Activated naive CD4-positive, alpha-beta T cell treated with anti-CD3 and anti-CD28 coated beads, Interleukin-2, amount 10 ng/mL, durations not matched to agents 7 days and 5 days (primary cell): ENCODE data around the gene VAMP8.

Experiments used
- CTCF ChIA-PET: fragments of 350-600 bp; sonication (Branson Sonifier 250); formaldehyde crosslinking; loops from one replicate; lab custom pipeline; 2021; ENCODE audit warnings: antibody characterized with exemption; lab: Charles Lee
- DNase-seq: peaks from one replicate; pipeline ENCODE4 v3.0.0-alpha.2; 2020
- H3K27ac Mint-ChIP-seq: one replicate; pipeline ENCODE4 v1.8.0; 2021; ENCODE audit warnings: mild to moderate bottlenecking, moderate library complexity, mixed read lengths
- H3K27me3 Mint-ChIP-seq: one replicate; pipeline ENCODE4 v1.8.0; 2021; ENCODE audit warnings: mild to moderate bottlenecking, mixed read lengths
- H3K36me3 Mint-ChIP-seq: one replicate; pipeline ENCODE4 v1.8.0; 2021; ENCODE audit warnings: mixed read lengths
- H3K4me1 Mint-ChIP-seq: one replicate; pipeline ENCODE4 v1.8.0; 2021; ENCODE audit warnings: mixed read lengths
- H3K4me3 Mint-ChIP-seq: one replicate; pipeline ENCODE4 v1.8.0; 2021; ENCODE audit warnings: mild to moderate bottlenecking, moderate library complexity, mixed read lengths
- H3K9me3 Mint-ChIP-seq: one replicate; pipeline ENCODE4 v1.8.0; 2021; ENCODE audit warnings: mixed read lengths

Gene VAMP8

DNA sequence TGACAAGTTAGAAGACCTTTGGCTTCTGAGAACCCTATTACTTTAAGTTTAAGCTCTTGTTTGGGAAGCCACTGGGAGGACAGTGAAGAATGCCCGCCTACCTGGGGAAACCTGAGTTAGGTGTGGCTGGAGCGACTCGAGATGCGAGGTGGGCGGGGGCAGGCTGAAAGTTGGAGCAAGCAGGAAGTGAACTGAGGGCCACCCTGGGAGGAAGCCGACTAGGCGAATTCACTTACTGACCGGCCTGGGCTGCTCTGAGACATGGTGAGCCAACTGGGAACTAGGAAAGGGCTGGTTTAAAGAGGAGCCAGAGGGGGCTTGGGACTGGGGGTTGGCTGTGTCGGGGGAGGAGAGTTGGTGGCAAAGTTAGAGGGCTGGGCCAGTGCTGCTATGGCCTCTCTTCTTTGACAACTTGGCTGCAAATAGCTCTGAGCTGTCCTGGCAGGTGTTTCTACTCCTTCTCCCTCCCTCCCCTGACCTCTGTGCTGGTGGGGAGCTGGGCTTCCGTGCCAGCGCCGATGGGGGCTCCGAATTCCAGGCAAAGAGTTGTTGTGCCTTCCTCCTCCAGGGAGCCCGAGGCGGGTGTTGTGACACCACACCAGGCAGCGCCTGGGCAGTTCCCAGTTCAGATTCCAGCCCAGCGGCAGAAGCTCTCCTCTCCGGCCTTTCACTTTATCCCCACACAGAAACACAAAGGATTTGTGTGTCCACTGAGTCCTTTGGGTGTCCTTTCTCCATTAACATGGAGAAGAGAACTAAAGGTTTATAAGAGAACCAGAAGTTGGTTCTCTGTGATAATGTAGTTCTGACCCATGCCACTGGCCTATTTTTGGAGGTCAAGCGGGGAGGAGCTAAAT, at the start of gene VAMP8:
Gene VAMP8 (plus strand): TSS at position 201 of the 857 bp plus-strand sequence. CDS start 61 bp downstream, at position 262.
- H3K36me3 Mint-ChIP-seq = peaks cover 22% of the 10 kb centered on the region

DNA sequence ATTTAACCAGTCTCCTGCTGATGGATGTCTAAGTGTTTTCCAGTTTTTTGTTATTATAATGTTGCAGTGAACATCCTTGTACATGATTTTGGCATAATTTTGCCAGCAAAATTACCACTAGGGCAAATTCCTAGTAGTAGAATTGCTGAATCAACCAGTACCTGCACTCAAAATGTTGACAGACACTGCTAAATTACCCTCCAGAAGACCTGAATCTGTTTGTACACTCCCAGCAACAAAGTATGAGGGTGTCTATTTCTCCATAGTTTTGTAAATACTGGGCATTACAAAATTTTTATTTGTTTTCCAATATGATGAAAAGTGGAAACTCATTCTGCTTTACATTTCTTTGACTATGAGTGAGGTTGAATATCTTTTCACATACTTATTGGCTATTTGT, 49.6 kb upstream of the VAMP8 start:
- H3K9me3 Mint-ChIP-seq = no peaks in the 10 kb centered on the region
- peaks cover 4% of the 10 kb centered on the region for H3K4me1 Mint-ChIP-seq
- no peak overlapping the region for H3K4me3 Mint-ChIP-seq
- no peak overlapping the region for H3K27ac Mint-ChIP-seq
- CTCF ChIA-PET = no interaction called here
- no peaks in the 10 kb centered on the region for H3K36me3 Mint-ChIP-seq
- no peak for DNase-seq
- peaks cover 43% of the 10 kb centered on the region for H3K27me3 Mint-ChIP-seq

More for the DNA sequence above, at the start of gene VAMP8:
- Mint-ChIP-seq H3K27me3 (peaks cover 27% of the 10 kb centered on the region), H3K4me1 (peaks cover 42% of the 10 kb centered on the region), H3K4me3 (peak within 1 kb of the TSS; percentile 95), H3K27ac (peak within 1 kb of the TSS; percentile 86), H3K9me3 (no peaks in the 10 kb centered on the region)
- CTCF ChIA-PET = interaction anchor here (0.6 to 1.6 kb wide), 3 partner anchors 16 to 157 kb away, joined by 3 to 7 read pairs (median 3); no protein-coding TSS in a partner anchor
- peak; percentile 80 for DNase-seq

DNA sequence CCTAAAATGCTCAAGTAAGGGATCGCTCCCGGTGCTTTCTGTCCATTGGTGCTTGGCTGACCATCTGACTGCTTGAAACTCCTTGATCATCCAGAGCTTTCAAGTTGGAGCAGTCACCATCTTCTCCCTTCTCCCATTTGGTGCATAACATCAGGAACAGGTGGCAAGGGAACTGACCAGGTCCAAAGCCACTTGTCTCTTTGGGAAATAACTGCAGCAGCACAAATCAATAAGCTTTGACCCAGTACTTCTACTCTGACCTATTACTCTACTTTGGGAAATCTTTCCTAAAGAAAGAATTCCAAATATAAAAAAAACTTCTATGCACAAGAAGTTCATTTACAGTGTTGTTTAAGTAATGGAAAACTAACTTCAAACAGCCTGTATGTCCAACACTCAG, 49.0 kb upstream of the VAMP8 start:
- DNase-seq = no peak
- CTCF ChIA-PET = no interaction called here
- Mint-ChIP-seq H3K4me3 (no peak overlapping the region), H3K4me1 (peaks cover 4% of the 10 kb centered on the region), H3K27me3 (peaks cover 43% of the 10 kb centered on the region), H3K27ac (no peak overlapping the region), H3K36me3 (no peaks in the 10 kb centered on the region), H3K9me3 (no peaks in the 10 kb centered on the region)

- Mint-ChIP-seq H3K4me3 (no peak overlapping the region), H3K4me1 (no peaks in the 10 kb centered on the region), H3K27ac (no peak overlapping the region), H3K36me3 (no peaks in the 10 kb centered on the region), H3K9me3 (no peaks in the 10 kb centered on the region), H3K27me3 (peaks cover 32% of the 10 kb centered on the region)
- CTCF ChIA-PET = no interaction called here
- no peak for DNase-seq
Measured at GRCh38 chr2:85529809-85530208, 47.6 kb upstream of the VAMP8 start.

DNA sequence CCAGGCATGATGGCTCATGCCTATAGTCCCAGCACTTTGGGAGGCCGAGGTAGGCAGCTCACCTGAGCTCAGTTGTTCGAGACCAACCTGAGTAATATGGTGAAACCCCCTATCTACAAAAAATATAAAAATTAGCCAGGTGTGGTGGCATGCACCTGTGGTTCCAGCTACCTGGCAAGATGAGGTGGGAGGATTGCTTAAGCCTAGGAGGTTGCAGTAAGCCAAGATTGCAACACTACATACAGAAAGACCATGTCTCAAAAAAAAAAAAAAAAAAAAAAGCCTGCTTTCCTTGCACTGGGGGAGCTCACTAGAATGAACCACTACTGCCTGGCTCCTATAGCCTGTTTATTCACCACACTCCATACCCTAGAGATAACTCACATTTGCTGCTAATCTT, 45.8 kb upstream of the VAMP8 start:
- H3K4me1 Mint-ChIP-seq = peaks cover 4% of the 10 kb centered on the region
- no peaks in the 10 kb centered on the region for H3K9me3 Mint-ChIP-seq
- no peak overlapping the region for H3K27ac Mint-ChIP-seq
- no peak overlapping the region for H3K4me3 Mint-ChIP-seq
- DNase-seq = no peak
- CTCF ChIA-PET = no interaction called here
- H3K36me3 Mint-ChIP-seq = peaks cover 3% of the 10 kb centered on the region
- H3K27me3 Mint-ChIP-seq = peaks cover 16% of the 10 kb centered on the region

DNA sequence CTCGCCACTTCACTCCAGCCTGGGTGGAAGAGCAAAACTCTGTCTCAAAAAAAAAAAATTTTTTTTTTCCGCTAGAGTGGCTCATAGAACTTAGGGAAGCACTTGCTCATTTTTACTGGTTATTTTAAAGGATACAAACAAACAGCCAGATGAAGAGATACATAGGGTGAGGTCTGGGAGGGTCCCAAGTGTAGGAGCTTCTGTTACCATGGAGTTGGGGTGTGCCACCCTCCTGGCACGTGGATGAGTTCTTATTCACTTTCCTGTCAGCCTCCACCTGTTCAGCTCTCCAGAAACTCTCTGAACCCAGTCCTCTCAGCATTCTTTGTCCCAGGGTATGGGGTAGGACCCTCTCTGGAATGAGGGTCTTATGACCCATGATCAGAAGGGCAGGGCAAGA, 43.3 kb upstream of the VAMP8 start:
- H3K4me3 Mint-ChIP-seq = no peak overlapping the region
- CTCF ChIA-PET = interaction anchor here (3.8 kb wide), 1 partner anchor 17 kb away, joined by 17 read pairs; no protein-coding TSS in a partner anchor
- peaks cover 17% of the 10 kb centered on the region for H3K4me1 Mint-ChIP-seq
- peaks cover 3% of the 10 kb centered on the region for H3K36me3 Mint-ChIP-seq
- H3K9me3 Mint-ChIP-seq = no peaks in the 10 kb centered on the region
- peaks cover 6% of the 10 kb centered on the region for H3K27me3 Mint-ChIP-seq
- DNase-seq = no peak
- no peak overlapping the region for H3K27ac Mint-ChIP-seq

DNA sequence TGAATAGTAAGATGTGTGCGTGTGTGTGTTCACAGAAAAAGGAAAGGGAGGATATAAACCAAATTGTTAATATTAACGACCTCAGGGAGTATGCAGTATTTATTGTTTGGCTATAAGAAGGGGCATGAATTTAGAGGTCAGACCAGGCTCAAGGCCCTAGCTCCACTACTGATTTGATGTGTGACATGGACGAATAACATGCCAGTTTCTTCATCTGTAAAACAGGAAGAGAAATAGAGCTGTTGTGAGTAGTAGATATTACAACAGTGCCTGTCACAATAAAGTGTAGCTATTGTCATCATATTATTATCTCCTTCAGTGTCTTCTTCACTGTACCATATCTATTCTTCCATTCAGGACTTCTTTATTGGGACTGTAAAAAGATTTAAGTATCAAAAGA, 42.5 kb upstream of the VAMP8 start:
- H3K9me3 Mint-ChIP-seq = no peaks in the 10 kb centered on the region
- DNase-seq = no peak
- CTCF ChIA-PET = interaction anchor here (0.7 to 3.8 kb wide), 4 partner anchors 8 to 115 kb away, joined by 3 to 17 read pairs (median 3); no protein-coding TSS in a partner anchor
- no peaks in the 10 kb centered on the region for H3K27me3 Mint-ChIP-seq
- no peak overlapping the region for H3K27ac Mint-ChIP-seq
- H3K4me3 Mint-ChIP-seq = no peak overlapping the region
- H3K36me3 Mint-ChIP-seq = peaks cover 4% of the 10 kb centered on the region
- H3K4me1 Mint-ChIP-seq = peaks cover 17% of the 10 kb centered on the region

- H3K36me3 Mint-ChIP-seq = peaks cover 20% of the 10 kb centered on the region
- no peak overlapping the region for H3K27ac Mint-ChIP-seq
- CTCF ChIA-PET = interaction anchor here (1.0 to 3.8 kb wide), 4 partner anchors 15 to 117 kb away, joined by 3 to 17 read pairs (median 8); no protein-coding TSS in a partner anchor
- no peaks in the 10 kb centered on the region for H3K27me3 Mint-ChIP-seq
- DNase-seq = no peak
- no peak overlapping the region for H3K4me3 Mint-ChIP-seq
- H3K9me3 Mint-ChIP-seq = no peaks in the 10 kb centered on the region
- H3K4me1 Mint-ChIP-seq = peaks cover 30% of the 10 kb centered on the region
Measured at GRCh38 chr2:85536479-85536878, 40.9 kb upstream of the VAMP8 start.

- Mint-ChIP-seq H3K27me3 (no peaks in the 10 kb centered on the region), H3K9me3 (no peaks in the 10 kb centered on the region), H3K4me1 (peaks cover 43% of the 10 kb centered on the region), H3K4me3 (peak overlapping the region; percentile 92), H3K27ac (peak overlapping the region; percentile 90), H3K36me3 (peaks cover 34% of the 10 kb centered on the region)
- CTCF ChIA-PET = interaction anchor here (1.5 to 8.1 kb wide), 3 partner anchors 13 to 118 kb away, joined by 12 to 62 read pairs (median 17); partner anchors contain the start of gene SH2D6
- peak; percentile 54 for DNase-seq
Measured at GRCh38 chr2:85537600-85538506, 39.5 kb upstream of the VAMP8 start.

DNA sequence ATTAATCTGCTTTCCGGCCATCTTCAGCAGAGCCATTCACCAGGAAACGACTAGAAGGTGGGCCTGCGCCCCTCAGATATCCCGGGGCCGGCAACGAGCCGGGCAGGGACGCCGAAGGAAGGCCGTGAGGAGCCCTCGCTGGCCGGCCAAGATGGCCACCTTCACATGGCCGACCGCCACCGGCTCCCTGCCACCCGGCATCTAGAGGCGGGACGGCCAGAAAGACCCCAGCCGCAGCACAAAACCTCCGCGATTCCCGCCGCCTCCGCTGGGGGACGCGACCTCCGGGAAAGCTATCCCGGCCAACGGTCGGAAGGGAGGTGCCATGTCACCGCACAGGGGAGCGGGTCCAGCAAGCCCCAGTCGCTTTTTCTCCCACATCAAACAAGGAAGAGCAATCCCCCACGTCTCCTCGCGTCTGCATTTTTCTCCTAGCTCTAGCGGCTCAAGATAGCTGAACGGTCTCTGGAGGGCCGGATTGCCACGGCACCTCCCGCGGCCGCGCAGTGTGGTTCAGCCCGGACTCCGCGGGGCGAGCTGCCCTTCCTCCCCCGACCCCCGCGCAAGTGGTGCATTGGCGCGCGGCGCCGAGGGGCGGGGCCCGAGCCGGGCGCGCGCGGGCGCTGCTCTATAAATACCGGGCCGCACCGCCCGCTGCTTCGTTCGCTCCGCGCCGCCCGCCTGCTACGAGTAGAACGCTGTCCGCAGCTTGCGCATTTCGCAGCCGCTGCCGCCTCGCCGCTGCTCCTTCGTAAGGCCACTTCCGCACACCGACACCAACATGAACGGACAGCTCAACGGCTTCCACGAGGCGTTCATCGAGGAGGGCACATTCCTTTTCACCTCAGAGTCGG, 38.7 kb upstream of the VAMP8 start, which contains the start of gene MAT2A:
Gene MAT2A (plus strand): TSS at position 662 of the 854 bp plus-strand sequence. CDS start 120 bp downstream, at position 782.
- H3K36me3 Mint-ChIP-seq = peaks cover 41% of the 10 kb centered on the region

GRCh38 chr2:85539361-85540132, 37.8 kb upstream of the VAMP8 start:
- Mint-ChIP-seq H3K4me3 (peak overlapping the region; percentile 92), H3K27ac (peak overlapping the region; percentile 90), H3K27me3 (no peaks in the 10 kb centered on the region), H3K36me3 (peaks cover 48% of the 10 kb centered on the region), H3K4me1 (peaks cover 53% of the 10 kb centered on the region), H3K9me3 (no peaks in the 10 kb centered on the region)
- DNase-seq = peak; percentile 83
- CTCF ChIA-PET = interaction anchor here (0.8 to 8.1 kb wide), 7 partner anchors 9 to 148 kb away, joined by 3 to 62 read pairs (median 3); partner anchors contain the start of gene SH2D6

More for the DNA sequence above, 38.7 kb upstream of the VAMP8 start, which contains the start of gene MAT2A:
- Mint-ChIP-seq H3K4me1 (peaks cover 48% of the 10 kb centered on the region), H3K4me3 (peak within 1 kb of the TSS; percentile 92), H3K27me3 (no peaks in the 10 kb centered on the region), H3K27ac (peak within 1 kb of the TSS; percentile 90), H3K9me3 (no peaks in the 10 kb centered on the region)
- DNase-seq = peak; percentile 87
- CTCF ChIA-PET = interaction anchor here (0.8 to 8.1 kb wide), 5 partner anchors 10 to 148 kb away, joined by 3 to 62 read pairs (median 3); partner anchors contain the start of gene SH2D6

DNA sequence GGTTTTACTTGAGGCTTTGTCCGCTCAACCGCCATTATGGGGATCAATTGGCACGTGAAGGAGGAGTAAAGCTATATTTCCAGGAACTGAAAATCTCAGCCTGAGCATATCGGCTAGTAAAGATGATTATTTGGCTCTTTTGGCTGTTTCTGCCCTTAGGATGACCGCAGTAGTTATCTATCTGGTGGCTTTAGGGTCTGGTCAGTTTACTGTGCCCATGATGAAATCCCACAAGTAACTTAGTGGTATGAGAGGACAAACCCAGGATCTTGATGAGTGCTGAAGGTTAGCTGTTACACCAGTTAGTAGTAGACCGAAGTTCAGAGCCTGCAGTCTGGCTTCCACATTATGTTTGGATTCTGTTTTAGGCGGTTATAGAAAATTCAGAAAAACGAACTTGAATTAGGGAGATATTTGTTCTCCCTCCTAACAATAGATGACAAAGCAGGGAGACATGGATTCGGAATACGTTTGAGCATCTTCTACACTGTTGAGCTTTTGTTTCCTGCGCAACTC, 37.2 kb upstream of the VAMP8 start:
- no peaks in the 10 kb centered on the region for H3K27me3 Mint-ChIP-seq
- DNase-seq = no peak
- H3K9me3 Mint-ChIP-seq = no peaks in the 10 kb centered on the region
- CTCF ChIA-PET = interaction anchor here (1.3 to 8.1 kb wide), 4 partner anchors 8 to 148 kb away, joined by 3 to 62 read pairs (median 20); partner anchors contain the start of gene SH2D6
- peaks cover 53% of the 10 kb centered on the region for H3K4me1 Mint-ChIP-seq
- H3K4me3 Mint-ChIP-seq = peak overlapping the region; percentile 92
- peak overlapping the region; percentile 83 for H3K27ac Mint-ChIP-seq
- H3K36me3 Mint-ChIP-seq = peaks cover 54% of the 10 kb centered on the region
